ENCODE data around the gene SDK1. TPM values are rescaled to one million over a fixed set of nuclear protein-coding genes. Genes with fewer than 3 reads are reported as not detected.

SDK1 gene, protein sequence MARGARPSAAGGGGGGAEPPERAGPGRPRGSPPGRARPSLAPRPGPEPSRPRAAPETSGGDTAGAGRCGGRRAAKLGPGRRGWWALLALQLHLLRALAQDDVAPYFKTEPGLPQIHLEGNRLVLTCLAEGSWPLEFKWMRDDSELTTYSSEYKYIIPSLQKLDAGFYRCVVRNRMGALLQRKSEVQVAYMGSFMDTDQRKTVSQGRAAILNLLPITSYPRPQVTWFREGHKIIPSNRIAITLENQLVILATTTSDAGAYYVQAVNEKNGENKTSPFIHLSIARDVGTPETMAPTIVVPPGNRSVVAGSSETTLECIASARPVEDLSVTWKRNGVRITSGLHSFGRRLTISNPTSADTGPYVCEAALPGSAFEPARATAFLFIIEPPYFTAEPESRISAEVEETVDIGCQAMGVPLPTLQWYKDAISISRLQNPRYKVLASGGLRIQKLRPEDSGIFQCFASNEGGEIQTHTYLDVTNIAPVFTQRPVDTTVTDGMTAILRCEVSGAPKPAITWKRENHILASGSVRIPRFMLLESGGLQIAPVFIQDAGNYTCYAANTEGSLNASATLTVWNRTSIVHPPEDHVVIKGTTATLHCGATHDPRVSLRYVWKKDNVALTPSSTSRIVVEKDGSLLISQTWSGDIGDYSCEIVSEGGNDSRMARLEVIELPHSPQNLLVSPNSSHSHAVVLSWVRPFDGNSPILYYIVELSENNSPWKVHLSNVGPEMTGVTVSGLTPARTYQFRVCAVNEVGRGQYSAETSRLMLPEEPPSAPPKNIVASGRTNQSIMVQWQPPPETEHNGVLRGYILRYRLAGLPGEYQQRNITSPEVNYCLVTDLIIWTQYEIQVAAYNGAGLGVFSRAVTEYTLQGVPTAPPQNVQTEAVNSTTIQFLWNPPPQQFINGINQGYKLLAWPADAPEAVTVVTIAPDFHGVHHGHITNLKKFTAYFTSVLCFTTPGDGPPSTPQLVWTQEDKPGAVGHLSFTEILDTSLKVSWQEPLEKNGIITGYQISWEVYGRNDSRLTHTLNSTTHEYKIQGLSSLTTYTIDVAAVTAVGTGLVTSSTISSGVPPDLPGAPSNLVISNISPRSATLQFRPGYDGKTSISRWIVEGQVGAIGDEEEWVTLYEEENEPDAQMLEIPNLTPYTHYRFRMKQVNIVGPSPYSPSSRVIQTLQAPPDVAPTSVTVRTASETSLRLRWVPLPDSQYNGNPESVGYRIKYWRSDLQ (N-terminal part only)
- 1 to 10 TPM; 1.3 to 2.6 TPM for total RNA-seq

DNA sequence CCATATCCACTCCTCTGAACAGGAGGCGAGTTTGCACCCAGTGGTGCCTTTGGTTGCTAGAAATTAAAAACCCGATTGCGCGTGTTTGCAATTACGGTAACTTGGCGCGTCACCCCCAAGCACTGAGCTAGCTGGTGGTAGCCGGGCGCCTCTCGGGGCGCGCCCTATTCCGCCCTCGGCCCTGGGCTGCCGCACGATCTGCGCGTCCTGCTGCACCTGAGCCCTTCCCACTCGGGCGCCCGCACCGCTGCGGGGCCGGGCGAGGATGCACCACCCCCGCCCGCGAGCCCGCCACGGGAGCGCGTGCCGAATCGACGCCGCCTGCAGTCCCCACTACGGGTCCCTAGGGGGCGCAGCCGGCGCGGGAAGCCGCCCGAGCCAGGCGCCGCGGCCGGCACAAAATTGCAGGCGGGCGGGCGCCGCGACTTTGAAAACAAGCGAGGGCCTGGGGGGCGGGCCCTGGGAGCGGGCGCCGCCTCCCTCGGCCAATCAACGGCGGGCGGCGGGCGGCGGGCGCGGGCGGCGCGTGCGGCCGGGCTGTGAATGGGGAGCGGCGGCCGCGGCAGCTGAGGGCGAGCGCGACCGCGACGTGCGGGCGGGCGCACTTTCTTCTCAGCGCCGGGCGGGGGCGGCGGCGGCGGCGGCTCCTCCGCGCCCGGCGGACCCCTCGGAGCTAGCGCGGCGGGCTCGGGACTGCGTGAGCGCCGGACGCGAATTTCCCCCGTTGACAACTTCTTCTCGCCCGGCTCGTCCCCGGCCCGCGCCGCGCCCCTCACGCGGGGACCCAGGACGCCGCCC lies at the start of gene SDK1:
Gene SDK1, plus strand, starts transcription at position 602 of the 798 bp plus-strand sequence. CDS start 335 bp downstream, outside the sequence.
- TF ChIP-seq, protein P1, sequence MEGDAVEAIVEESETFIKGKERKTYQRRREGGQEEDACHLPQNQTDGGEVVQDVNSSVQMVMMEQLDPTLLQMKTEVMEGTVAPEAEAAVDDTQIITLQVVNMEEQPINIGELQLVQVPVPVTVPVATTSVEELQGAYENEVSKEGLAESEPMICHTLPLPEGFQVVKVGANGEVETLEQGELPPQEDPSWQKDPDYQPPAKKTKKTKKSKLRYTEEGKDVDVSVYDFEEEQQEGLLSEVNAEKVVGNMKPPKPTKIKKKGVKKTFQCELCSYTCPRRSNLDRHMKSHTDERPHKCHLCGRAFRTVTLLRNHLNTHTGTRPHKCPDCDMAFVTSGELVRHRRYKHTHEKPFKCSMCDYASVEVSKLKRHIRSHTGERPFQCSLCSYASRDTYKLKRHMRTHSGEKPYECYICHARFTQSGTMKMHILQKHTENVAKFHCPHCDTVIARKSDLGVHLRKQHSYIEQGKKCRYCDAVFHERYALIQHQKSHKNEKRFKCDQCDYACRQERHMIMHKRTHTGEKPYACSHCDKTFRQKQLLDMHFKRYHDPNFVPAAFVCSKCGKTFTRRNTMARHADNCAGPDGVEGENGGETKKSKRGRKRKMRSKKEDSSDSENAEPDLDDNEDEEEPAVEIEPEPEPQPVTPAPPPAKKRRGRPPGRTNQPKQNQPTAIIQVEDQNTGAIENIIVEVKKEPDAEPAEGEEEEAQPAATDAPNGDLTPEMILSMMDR (IDR thresholded peaks at IDR 0.05): peak; percentile 87
- Histone ChIP-seq H3K27ac (no peak within 1 kb of the TSS), H3K9ac (ENCODE audit: low read depth in 2 of 2, low read length in 2 of 2) (peak within 1 kb of the TSS; percentile 34 to 51), H3K36me3 (no peaks in the 10 kb centered on the region), H3K27me3 (peaks cover 10% of the 10 kb centered on the region), H3K4me1 (peaks cover 3% of the 10 kb centered on the region), H3K4me3 (peak within 1 kb of the TSS; percentile 37), H3K9me3 (no peaks in the 10 kb centered on the region)
- intact Hi-C loops (cut with DNase I): loop anchor here (5.0 kb wide), 1 partner anchor 596 kb away; no protein-coding TSS in a partner anchor
- peak; percentile 89 for DNase-seq

DNA sequence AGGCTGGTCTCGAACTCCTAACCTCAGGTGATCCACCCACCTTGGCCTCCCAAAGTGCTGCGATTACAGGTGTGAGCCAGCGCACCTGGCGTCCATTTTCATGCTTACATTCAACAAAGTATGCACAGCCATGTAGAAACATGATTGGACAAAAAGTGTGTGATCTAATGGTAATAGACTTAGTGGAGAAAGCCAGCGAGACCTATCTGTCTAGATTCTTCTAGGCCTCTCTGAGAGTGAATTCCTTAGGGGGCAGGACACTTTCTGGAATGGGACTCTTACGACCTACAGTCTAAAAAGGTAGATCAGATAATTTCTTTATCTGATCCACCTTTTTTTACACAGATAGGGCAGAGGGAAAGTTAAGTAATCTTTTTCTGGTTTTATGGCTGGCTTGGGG lies 46.3 kb upstream of the SDK1 start:
- no peak for DNase-seq
- Histone ChIP-seq H3K9ac (ENCODE audit: low read depth in 2 of 2, low read length in 2 of 2) (no peak overlapping the region), H3K4me1 (no peaks in the 10 kb centered on the region), H3K27ac (no peak overlapping the region), H3K36me3 (no peaks in the 10 kb centered on the region), H3K27me3 (no peaks in the 10 kb centered on the region), H3K9me3 (no peaks in the 10 kb centered on the region), H3K4me3 (no peak overlapping the region)
- intact Hi-C loops (cut with DNase I): no loop called here
- TF ChIP-seq, protein P1 (IDR thresholded peaks at IDR 0.05): no peak

DNA sequence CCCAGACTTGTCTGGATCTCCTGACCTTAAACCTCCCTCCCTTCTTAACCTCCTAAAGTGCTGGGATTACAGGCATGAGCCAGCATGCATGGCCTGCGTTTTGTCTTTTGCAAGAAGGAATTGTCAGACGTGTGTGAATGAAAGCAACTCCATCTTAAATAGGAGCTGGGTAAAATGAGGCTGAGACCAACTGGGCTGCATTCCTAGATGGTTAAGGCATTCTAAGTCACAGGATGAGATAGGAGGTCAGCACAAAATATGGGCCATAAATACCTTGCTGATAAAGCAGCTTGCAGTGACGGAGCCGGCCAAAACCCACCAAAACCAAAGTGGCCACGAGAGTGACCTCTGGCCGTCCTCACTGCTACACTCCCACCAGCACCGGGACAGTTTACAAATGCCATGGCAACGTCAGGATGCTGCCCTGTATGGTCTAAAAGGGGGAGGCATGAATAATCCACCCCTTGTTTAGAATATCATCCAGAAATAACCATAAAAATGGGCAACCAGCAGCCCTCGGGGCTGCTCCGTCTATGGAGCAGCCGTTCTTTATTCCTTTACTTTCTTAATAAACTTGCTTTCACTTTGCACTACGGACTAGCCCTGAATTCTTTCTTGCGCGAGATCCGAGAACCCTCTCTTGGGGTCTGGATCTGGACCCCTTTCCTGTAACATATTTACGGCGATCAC lies 41.2 kb upstream of the SDK1 start:
- H3K9ac ChIP-seq (ENCODE audit: low read depth in 2 of 2, low read length in 2 of 2): no peak overlapping the region

DNA sequence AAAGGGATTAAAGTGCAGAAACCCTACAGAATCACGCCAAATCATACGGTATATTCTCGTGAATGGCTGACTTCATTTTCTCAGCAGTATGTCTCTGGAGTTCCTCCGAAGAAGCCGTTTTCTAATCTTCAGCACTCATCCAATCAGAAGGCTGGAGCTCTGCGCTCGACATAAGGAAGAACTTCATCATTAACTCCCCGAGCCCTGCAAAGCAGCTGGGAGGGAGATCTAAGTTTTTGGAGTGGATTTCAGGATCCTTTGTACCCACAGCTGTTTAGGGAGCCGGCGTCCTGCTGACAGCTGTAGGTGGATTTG lies 40.7 kb upstream of the SDK1 start:
- H3K9me3 ChIP-seq: no peaks in the 10 kb centered on the region
- H3K27ac ChIP-seq: peak overlapping the region; percentile 27
- DNase-seq: no peak
- H3K27me3 ChIP-seq: no peaks in the 10 kb centered on the region
- no peaks in the 10 kb centered on the region for H3K36me3 ChIP-seq
- intact Hi-C loops (cut with DNase I): no loop called here
- peak overlapping the region; percentile 17 for H3K4me3 ChIP-seq
- no peak overlapping the region for H3K9ac ChIP-seq (ENCODE audit: low read depth in 2 of 2, low read length in 2 of 2)
- TF ChIP-seq, protein P1 (IDR thresholded peaks at IDR 0.05): no peak
- H3K4me1 ChIP-seq: no peaks in the 10 kb centered on the region

More for the DNA sequence above, 41.2 kb upstream of the SDK1 start:
- no peaks in the 10 kb centered on the region for H3K27me3 ChIP-seq
- TF ChIP-seq, protein P1 (IDR thresholded peaks at IDR 0.05): no peak
- no peaks in the 10 kb centered on the region for H3K9me3 ChIP-seq
- peak overlapping the region; percentile 27 for H3K27ac ChIP-seq
- no peaks in the 10 kb centered on the region for H3K36me3 ChIP-seq
- intact Hi-C loops (cut with DNase I): no loop called here
- DNase-seq: no peak
- peak overlapping the region; percentile 17 for H3K4me3 ChIP-seq
- H3K4me1 ChIP-seq: no peaks in the 10 kb centered on the region

Measured in colonic mucosa (tissue), 4 donors.